ENCODE data around the gene CDC23. TPM values are rescaled to one million over a fixed set of nuclear protein-coding genes. Genes with fewer than 3 reads are reported as not detected.

CDC23 gene
- total and polyA plus RNA-seq, 7 experiments from 2014 or later = 13.0 to 39.6 (median 25.5) TPM

DNA sequence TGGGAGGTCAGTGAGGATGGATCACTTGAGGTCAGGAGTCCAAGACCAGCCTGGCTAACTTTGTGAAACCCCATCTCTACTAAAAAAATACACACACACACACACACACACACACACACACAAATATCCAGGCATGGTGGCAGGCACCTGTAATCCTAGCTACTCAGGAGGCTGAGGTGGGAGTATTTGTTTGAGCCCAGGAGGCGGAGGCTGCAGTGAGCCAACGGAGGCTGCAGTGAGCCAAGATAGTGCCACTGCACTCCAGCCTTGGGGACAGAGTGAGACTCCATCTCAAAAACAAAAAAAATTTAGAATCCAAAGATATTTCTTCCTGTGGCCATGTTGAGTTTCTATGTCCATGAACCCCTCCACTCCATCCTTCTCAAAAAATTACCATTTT, 21.5 kb upstream of the CDC23 start:
- no peaks in the 10 kb centered on the region for H3K4me1 Mint-ChIP-seq
- H3K4me3 ChIP-seq (ENCODE audit: low read length) = no peak overlapping the region
- DNase-seq (no peak), ATAC-seq (no peak)
- no peaks in the 10 kb centered on the region for H3K4me1 ChIP-seq (ENCODE audit: control insufficient read depth in 2 of 2, insufficient read depth in 2 of 2, low read length in 2 of 2)
- no peaks in the 10 kb centered on the region for H3K9me3 ChIP-seq (ENCODE audit: control insufficient read depth in 2 of 3, low read length in 3 of 3)
- H3K27ac Mint-ChIP-seq = no peak overlapping the region
- H3K4me3 Mint-ChIP-seq = no peak overlapping the region
- intact Hi-C loops (cut with micrococcal nuclease) = no loop called here
- H3K9me3 Mint-ChIP-seq = peaks cover 0 to under 1% (median 0%) of the 10 kb centered on the region in 11 donors
- peaks cover 11 to 26% (median 22%) of the 10 kb centered on the region in 5 donors for H3K27me3 Mint-ChIP-seq
- no peaks in the 10 kb centered on the region for H3K36me3 ChIP-seq (ENCODE audit: control insufficient read depth in 2 of 3, insufficient read depth in 3 of 3, low read length in 3 of 3)
- POLR2A ChIA-PET = no interaction called here
- CTCF ChIA-PET = no interaction called here
- H3K27me3 ChIP-seq (ENCODE audit: control insufficient read depth in 2 of 2, insufficient read depth in 2 of 2, low read length in 2 of 2) = peaks cover 0 to 4% of the 10 kb centered on the region in 2 donors
- H3K36me3 Mint-ChIP-seq = peaks cover 0 to 4% (median 0%) of the 10 kb centered on the region in 5 donors
- no peak overlapping the region for H3K27ac ChIP-seq (ENCODE audit: low read depth, low read length)

DNA sequence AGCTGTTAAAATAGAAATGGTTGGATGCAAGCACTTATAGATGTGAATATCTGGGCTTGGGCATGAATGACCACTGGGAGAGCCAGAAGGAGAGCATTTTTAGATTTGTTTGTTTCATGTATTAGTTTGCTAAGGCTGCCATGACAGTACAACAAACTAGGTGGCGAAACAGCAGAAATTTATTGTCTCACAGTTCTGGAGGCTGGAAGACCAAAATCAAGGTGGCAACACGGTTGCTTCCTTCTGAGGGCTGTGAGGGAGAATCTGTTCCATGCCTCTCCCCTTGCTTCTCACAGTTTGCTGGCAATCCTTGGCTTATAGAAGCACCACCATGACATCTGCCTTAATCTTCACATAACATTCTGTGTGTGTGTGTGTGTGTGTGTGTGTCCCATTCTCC, 20.2 kb upstream of the CDC23 start:
- ChIA-PET POLR2A (no interaction called here), CTCF (no interaction called here)
- no peak overlapping the region for H3K4me3 ChIP-seq (ENCODE audit: low read length)
- intact Hi-C loops (cut with micrococcal nuclease) = no loop called here
- no peak overlapping the region for H3K27ac ChIP-seq (ENCODE audit: low read depth, low read length)
- Mint-ChIP-seq H3K27ac (no peak overlapping the region), H3K9me3 (no peaks in the 10 kb centered on the region), H3K27me3 (peaks cover 0 to 17% (median 12%) of the 10 kb centered on the region in 5 donors), H3K36me3 (peaks cover 0 to 4% (median 0%) of the 10 kb centered on the region in 5 donors), H3K4me1 (no peaks in the 10 kb centered on the region), H3K4me3 (no peak overlapping the region)
- DNase-seq (no peak), ATAC-seq (no peak)
- H3K4me1 ChIP-seq (ENCODE audit: control insufficient read depth in 2 of 2, insufficient read depth in 2 of 2, low read length in 2 of 2) = no peaks in the 10 kb centered on the region
- H3K36me3 ChIP-seq (ENCODE audit: control insufficient read depth in 2 of 3, insufficient read depth in 3 of 3, low read length in 3 of 3) = no peaks in the 10 kb centered on the region
- H3K9me3 ChIP-seq (ENCODE audit: control insufficient read depth in 2 of 3, low read length in 3 of 3) = no peaks in the 10 kb centered on the region
- no peaks in the 10 kb centered on the region for H3K27me3 ChIP-seq (ENCODE audit: control insufficient read depth in 2 of 2, insufficient read depth in 2 of 2, low read length in 2 of 2)

DNA sequence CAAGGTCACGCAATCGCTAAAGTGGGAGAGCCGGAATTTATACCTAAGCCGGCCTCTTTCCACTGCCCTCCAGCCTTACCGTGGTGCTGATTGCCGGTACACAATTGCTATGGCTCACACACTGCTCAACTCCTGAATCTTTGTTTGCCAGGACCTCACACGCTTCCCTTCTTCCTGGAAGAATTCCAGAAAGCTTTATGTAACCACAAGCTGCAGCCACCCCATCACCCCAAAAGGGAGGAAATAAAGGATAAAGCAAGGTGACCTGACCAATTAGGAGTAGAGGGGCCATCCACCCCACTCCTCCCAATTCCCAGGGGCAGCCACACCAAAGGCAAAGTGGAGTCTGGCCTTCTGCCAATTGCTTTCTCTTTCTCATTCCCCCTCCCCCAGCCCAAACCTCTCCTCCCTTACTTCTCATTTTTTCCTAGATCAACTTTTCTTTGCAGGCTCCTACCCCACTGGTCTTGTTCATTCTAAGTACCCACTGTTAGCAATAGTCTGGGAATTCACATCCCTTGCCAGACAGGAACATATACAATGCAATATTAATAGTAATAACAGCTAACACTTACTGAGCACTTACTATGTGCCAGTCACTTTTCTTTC, 18.0 kb upstream of the CDC23 start:
- Mint-ChIP-seq H3K27me3 (peaks cover 2 to 17% (median 9%) of the 10 kb centered on the region in 5 donors), H3K27ac (no peak overlapping the region), H3K4me1 (no peaks in the 10 kb centered on the region), H3K36me3 (peaks cover 0 to 4% (median under 1%) of the 10 kb centered on the region in 5 donors), H3K4me3 (no peak overlapping the region), H3K9me3 (peaks cover under 1 to 8% (median 1%) of the 10 kb centered on the region in 11 donors)
- Histone ChIP-seq H3K27me3 (ENCODE audit: control insufficient read depth in 2 of 2, insufficient read depth in 2 of 2, low read length in 2 of 2) (no peaks in the 10 kb centered on the region), H3K9me3 (ENCODE audit: control insufficient read depth in 2 of 3, low read length in 3 of 3) (peaks cover 0 to 1% (median 0%) of the 10 kb centered on the region in 3 experiments), H3K4me3 (ENCODE audit: low read length) (no peak overlapping the region), H3K36me3 (ENCODE audit: control insufficient read depth in 2 of 3, insufficient read depth in 3 of 3, low read length in 3 of 3) (no peaks in the 10 kb centered on the region), H3K27ac (ENCODE audit: low read depth, low read length) (no peak overlapping the region), H3K4me1 (ENCODE audit: control insufficient read depth in 2 of 2, insufficient read depth in 2 of 2, low read length in 2 of 2) (no peaks in the 10 kb centered on the region)
- DNase-seq = no peak
- ChIA-PET POLR2A (no interaction called here), CTCF (no interaction called here)
- intact Hi-C loops (cut with micrococcal nuclease) = no loop called here
- no peak for ATAC-seq

DNA sequence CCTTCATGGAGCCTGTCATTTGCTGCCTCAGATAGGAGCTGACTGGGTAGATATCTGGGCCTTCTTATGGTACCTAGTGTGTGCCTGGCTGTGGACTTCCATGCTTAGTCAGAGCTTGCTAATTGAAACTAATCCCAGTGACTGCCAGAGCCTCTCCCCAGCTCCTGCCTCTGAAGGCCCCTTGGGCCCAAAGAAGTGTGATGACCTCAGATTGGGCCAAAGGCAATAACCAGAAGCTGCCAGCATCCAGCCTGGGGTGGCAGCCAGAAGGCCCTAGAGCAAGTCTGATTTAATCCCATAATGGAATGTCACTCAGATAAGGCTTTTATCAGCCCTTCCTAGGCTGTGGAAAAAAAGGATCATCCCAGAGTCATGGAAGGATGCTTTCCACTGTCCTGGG, 17.1 kb upstream of the CDC23 start:
- Mint-ChIP-seq H3K9me3 (peaks cover 2 to 14% (median 6%) of the 10 kb centered on the region in 11 donors), H3K4me1 (no peaks in the 10 kb centered on the region), H3K4me3 (no peak overlapping the region), H3K27ac (no peak overlapping the region), H3K36me3 (peaks cover 0 to 4% (median 2%) of the 10 kb centered on the region in 5 donors), H3K27me3 (peaks cover 5 to 17% (median 14%) of the 10 kb centered on the region in 5 donors)
- intact Hi-C loops (cut with micrococcal nuclease) = no loop called here
- no peak overlapping the region for H3K4me3 ChIP-seq (ENCODE audit: low read length)
- no peak overlapping the region for H3K27ac ChIP-seq (ENCODE audit: low read depth, low read length)
- no peaks in the 10 kb centered on the region for H3K4me1 ChIP-seq (ENCODE audit: control insufficient read depth in 2 of 2, insufficient read depth in 2 of 2, low read length in 2 of 2)
- no peak for ATAC-seq
- peaks cover 0 to 3% (median 0%) of the 10 kb centered on the region in 3 experiments for H3K9me3 ChIP-seq (ENCODE audit: control insufficient read depth in 2 of 3, low read length in 3 of 3)
- ChIA-PET CTCF (interaction anchor here (0.7 kb wide), 1 partner anchor 78 kb away, joined by 3 read pairs; no protein-coding TSS in a partner anchor), POLR2A (no interaction called here)
- H3K27me3 ChIP-seq (ENCODE audit: control insufficient read depth in 2 of 2, insufficient read depth in 2 of 2, low read length in 2 of 2) = no peaks in the 10 kb centered on the region
- DNase-seq = no peak
- H3K36me3 ChIP-seq (ENCODE audit: control insufficient read depth in 2 of 3, insufficient read depth in 3 of 3, low read length in 3 of 3) = no peaks in the 10 kb centered on the region

DNA sequence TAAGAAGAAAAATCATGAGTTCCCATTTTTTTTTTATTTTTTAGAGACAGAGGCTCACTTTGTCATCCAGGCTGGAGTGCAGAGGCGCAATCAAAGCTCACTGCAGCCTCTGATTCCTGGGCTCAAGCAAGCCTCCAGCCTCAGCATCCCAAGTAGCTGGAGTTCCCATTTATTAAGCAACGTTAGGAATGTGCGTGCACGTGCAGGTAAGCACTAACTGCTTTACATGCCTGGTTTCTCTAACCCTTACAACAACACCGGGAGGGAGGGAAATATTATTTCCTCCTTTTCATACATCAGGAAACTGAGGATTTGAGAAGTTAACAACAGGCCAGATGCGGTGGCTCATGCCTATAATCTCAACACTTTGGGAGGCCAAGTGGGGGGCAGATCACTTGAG, 16.3 kb upstream of the CDC23 start:
- ChIA-PET CTCF (interaction anchor here (0.6 kb wide), 1 partner anchor 18 kb away, joined by 3 read pairs; no protein-coding TSS in a partner anchor), POLR2A (no interaction called here)
- no peaks in the 10 kb centered on the region for H3K36me3 ChIP-seq (ENCODE audit: control insufficient read depth in 2 of 3, insufficient read depth in 3 of 3, low read length in 3 of 3)
- H3K4me1 ChIP-seq (ENCODE audit: control insufficient read depth in 2 of 2, insufficient read depth in 2 of 2, low read length in 2 of 2) = no peaks in the 10 kb centered on the region
- Mint-ChIP-seq H3K27ac (no peak overlapping the region), H3K27me3 (peaks cover 8 to 18% (median 12%) of the 10 kb centered on the region in 5 donors), H3K4me1 (no peaks in the 10 kb centered on the region), H3K36me3 (peaks cover 0 to 4% (median 0%) of the 10 kb centered on the region in 5 donors), H3K4me3 (no peak overlapping the region), H3K9me3 (peaks cover 2 to 14% (median 6%) of the 10 kb centered on the region in 11 donors)
- DNase-seq = no peak
- no peak overlapping the region for H3K27ac ChIP-seq (ENCODE audit: low read depth, low read length)
- no peaks in the 10 kb centered on the region for H3K27me3 ChIP-seq (ENCODE audit: control insufficient read depth in 2 of 2, insufficient read depth in 2 of 2, low read length in 2 of 2)
- no peak for ATAC-seq
- intact Hi-C loops (cut with micrococcal nuclease) = no loop called here
- peaks cover 0 to 3% (median 0%) of the 10 kb centered on the region in 3 experiments for H3K9me3 ChIP-seq (ENCODE audit: control insufficient read depth in 2 of 3, low read length in 3 of 3)
- no peak overlapping the region for H3K4me3 ChIP-seq (ENCODE audit: low read length)

DNA sequence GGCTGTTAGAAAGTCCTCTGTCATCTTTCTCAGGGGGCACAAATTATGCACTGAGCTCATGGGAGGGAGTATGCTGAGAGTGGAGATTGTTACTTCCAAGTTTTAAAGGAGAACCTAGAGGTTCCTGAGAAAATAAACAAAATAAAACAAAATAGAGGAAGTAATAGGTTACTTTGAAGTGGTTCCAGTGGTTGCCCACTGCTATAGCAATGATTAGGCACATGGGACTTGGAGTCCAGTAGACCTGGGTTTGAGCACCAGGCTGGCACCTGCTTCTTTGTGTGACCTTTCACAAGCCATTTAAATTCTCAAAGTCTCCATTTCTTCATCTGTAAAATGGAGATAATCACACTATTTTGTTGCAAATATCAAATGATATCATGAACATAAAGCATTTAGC, 13.8 kb upstream of the CDC23 start:
- Mint-ChIP-seq H3K4me3 (no peak overlapping the region), H3K36me3 (peaks cover 0 to 4% (median 0%) of the 10 kb centered on the region in 5 donors), H3K27ac (no peak overlapping the region), H3K4me1 (peaks cover 0 to 7% (median 5%) of the 10 kb centered on the region in 7 donors), H3K27me3 (peaks cover 10 to 23% (median 15%) of the 10 kb centered on the region in 5 donors), H3K9me3 (peaks cover 2 to 14% (median 6%) of the 10 kb centered on the region in 11 donors)
- H3K27ac ChIP-seq (ENCODE audit: low read depth, low read length) = no peak overlapping the region
- intact Hi-C loops (cut with micrococcal nuclease) = no loop called here
- POLR2A ChIA-PET = interaction anchor here (0.6 kb wide), 1 partner anchor 9 kb away, joined by 3 read pairs; no protein-coding TSS in a partner anchor
- DNase-seq (no peak), ATAC-seq (no peak)
- no peak overlapping the region for H3K4me3 ChIP-seq (ENCODE audit: low read length)
- no peaks in the 10 kb centered on the region for H3K4me1 ChIP-seq (ENCODE audit: control insufficient read depth in 2 of 2, insufficient read depth in 2 of 2, low read length in 2 of 2)
- CTCF ChIA-PET = no interaction called here
- H3K9me3 ChIP-seq (ENCODE audit: control insufficient read depth in 2 of 3, low read length in 3 of 3) = peaks cover 0 to 3% (median 0%) of the 10 kb centered on the region in 3 experiments
- no peaks in the 10 kb centered on the region for H3K27me3 ChIP-seq (ENCODE audit: control insufficient read depth in 2 of 2, insufficient read depth in 2 of 2, low read length in 2 of 2)
- no peaks in the 10 kb centered on the region for H3K36me3 ChIP-seq (ENCODE audit: control insufficient read depth in 2 of 3, insufficient read depth in 3 of 3, low read length in 3 of 3)

DNA sequence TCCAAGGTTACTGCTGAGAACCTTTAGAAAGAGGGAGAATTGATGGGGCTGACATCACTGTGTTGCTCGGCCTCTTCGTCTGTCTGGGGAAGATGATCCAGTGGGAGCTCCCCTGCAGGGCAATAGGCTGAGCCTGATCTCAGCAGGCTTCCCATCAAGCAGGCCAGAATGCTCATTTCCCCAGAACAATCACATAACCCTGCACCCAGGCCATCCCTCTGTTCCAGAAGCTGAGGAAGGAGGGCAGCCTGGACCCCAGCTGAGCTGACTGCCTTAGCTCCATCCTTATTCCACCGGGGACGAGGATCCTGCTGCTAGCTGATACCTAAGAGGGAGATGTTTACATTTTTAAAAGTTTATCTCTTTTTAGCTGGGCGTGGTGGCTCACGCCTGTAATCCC, 11.6 kb upstream of the CDC23 start:
- Mint-ChIP-seq H3K27ac (no peak overlapping the region), H3K4me3 (no peak overlapping the region), H3K36me3 (peaks cover 0 to 4% (median 0%) of the 10 kb centered on the region in 5 donors), H3K9me3 (peaks cover 2 to 14% (median 6%) of the 10 kb centered on the region in 11 donors), H3K4me1 (peaks cover 0 to 7% (median 5%) of the 10 kb centered on the region in 7 donors), H3K27me3 (peaks cover 0 to 23% (median 15%) of the 10 kb centered on the region in 5 donors)
- Histone ChIP-seq H3K4me1 (ENCODE audit: control insufficient read depth in 2 of 2, insufficient read depth in 2 of 2, low read length in 2 of 2) (no peaks in the 10 kb centered on the region), H3K27me3 (ENCODE audit: control insufficient read depth in 2 of 2, insufficient read depth in 2 of 2, low read length in 2 of 2) (peaks cover 0 to 4% of the 10 kb centered on the region in 2 donors), H3K36me3 (ENCODE audit: control insufficient read depth in 2 of 3, insufficient read depth in 3 of 3, low read length in 3 of 3) (no peaks in the 10 kb centered on the region), H3K9me3 (ENCODE audit: control insufficient read depth in 2 of 3, low read length in 3 of 3) (peaks cover 0 to 3% (median 0%) of the 10 kb centered on the region in 3 experiments), H3K27ac (ENCODE audit: low read depth, low read length) (no peak overlapping the region), H3K4me3 (ENCODE audit: low read length) (no peak overlapping the region)
- no peak for DNase-seq
- POLR2A ChIA-PET = no interaction called here
- intact Hi-C loops (cut with micrococcal nuclease) = no loop called here
- CTCF ChIA-PET = interaction anchor here (0.6 to 0.9 kb wide), 3 partner anchors 20 to 127 kb away, joined by 3 to 6 read pairs (median 4); no protein-coding TSS in a partner anchor
- ATAC-seq = no peak
